ENCODE measurements around the gene HHAT.

Gene HHAT

GRCh38 chr1:210359255-210359654 lies 30.6 kb downstream of the HHAT start:
- DNase-seq (ENCODE audit: low read depth) = no peak

GRCh38 chr1:210360852-210361477 lies 32.3 kb downstream of the HHAT start:
- DNase-seq (ENCODE audit: low read depth) = peak; percentile 59

GRCh38 chr1:210361665-210362064 lies 33.0 kb downstream of the HHAT start:
- DNase-seq (ENCODE audit: low read depth) = peak; percentile 25

GRCh38 chr1:210362526-210362925 lies 33.8 kb downstream of the HHAT start:
- no peak for DNase-seq (ENCODE audit: low read depth)

GRCh38 chr1:210363119-210363518 lies 34.4 kb downstream of the HHAT start:
- DNase-seq (ENCODE audit: low read depth) = no peak

- no peak for DNase-seq (ENCODE audit: low read depth)
These were observed 35.8 kb downstream of the HHAT start for GRCh38 chr1:210364479-210364878.

GRCh38 chr1:210366767-210367166 lies 38.1 kb downstream of the HHAT start:
- no peak for DNase-seq (ENCODE audit: low read depth)

- DNase-seq (ENCODE audit: low read depth) = no peak
These were observed 38.9 kb downstream of the HHAT start for GRCh38 chr1:210367566-210367965.

GRCh38 chr1:210369425-210369824 lies 40.7 kb downstream of the HHAT start:
- DNase-seq (ENCODE audit: low read depth) = no peak

- no peak for DNase-seq (ENCODE audit: low read depth)
These were observed 43.2 kb downstream of the HHAT start for GRCh38 chr1:210371916-210372315.

GRCh38 chr1:210372491-210372890 lies 43.8 kb downstream of the HHAT start:
- no peak for DNase-seq (ENCODE audit: low read depth)

- no peak for DNase-seq (ENCODE audit: low read depth)
These were observed 44.4 kb downstream of the HHAT start for GRCh38 chr1:210372931-210373627.

GRCh38 chr1:210373628-210373877 lies 44.9 kb downstream of the HHAT start:
- no peak for DNase-seq (ENCODE audit: low read depth)

GRCh38 chr1:210373878-210374599 lies 45.3 kb downstream of the HHAT start:
- peak; percentile 98 for DNase-seq (ENCODE audit: low read depth)

GRCh38 chr1:210374600-210374953 lies 45.9 kb downstream of the HHAT start:
- no peak for DNase-seq (ENCODE audit: low read depth)

- DNase-seq (ENCODE audit: low read depth) = peak; percentile 64
These were observed 48.2 kb downstream of the HHAT start for GRCh38 chr1:210376836-210377372.

GRCh38 chr1:210377731-210378333 lies 49.1 kb downstream of the HHAT start:
- peak; percentile 35 for DNase-seq (ENCODE audit: low read depth)

GRCh38 chr1:210378736-210379135 lies 50.0 kb downstream of the HHAT start:
- DNase-seq (ENCODE audit: low read depth) = no peak

- DNase-seq (ENCODE audit: low read depth) = no peak
These were observed 53.2 kb downstream of the HHAT start for GRCh38 chr1:210381934-210382333.

GRCh38 chr1:210384625-210385024 lies 55.9 kb downstream of the HHAT start:
- no peak for DNase-seq (ENCODE audit: low read depth)

GRCh38 chr1:210385228-210385627 lies 56.5 kb downstream of the HHAT start:
- no peak for DNase-seq (ENCODE audit: low read depth)

GRCh38 chr1:210394281-210394821 lies 65.6 kb downstream of the HHAT start:
- peak; percentile 68 for DNase-seq (ENCODE audit: low read depth)

- no peak for DNase-seq (ENCODE audit: low read depth)
These were observed 67.8 kb downstream of the HHAT start for GRCh38 chr1:210396541-210396940.
